ENCODE data around the gene OXCT2.
"Not testable (repeated sequence)": the region's sequence is repeated elsewhere in the genome, so short reads cannot be mapped to it uniquely, and the experiment has no call there.

OXCT2 gene

DNA sequence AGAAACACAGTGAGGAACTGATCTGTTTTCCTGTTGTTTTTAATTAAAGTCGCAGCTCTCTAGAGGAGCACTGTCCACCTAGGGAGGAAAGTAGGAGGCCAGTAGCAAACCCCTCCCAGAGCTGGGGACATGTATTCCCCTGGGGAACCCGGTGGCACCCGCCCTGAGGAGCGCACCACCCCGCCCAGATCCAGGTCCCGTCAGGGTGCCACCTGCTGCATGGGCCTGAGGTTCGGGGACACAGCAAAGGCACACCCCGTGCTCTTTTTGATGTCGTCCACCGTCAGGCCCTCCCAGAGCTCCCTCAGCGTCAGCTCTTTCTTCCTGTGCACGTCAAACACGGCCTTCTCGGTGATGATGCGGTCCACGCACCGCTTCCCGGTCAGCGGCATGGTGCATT is 1.6 kb downstream of the OXCT2 start:
- H3K79me2 ChIP-seq (ENCODE audit: low read length); H2AFZ ChIP-seq (ENCODE audit: low read length); H3K4me3 ChIP-seq (ENCODE audit: low read length); H3K9me3 ChIP-seq (replicated peaks; ENCODE audit: insufficient read depth, low read length); H4K20me1 ChIP-seq (ENCODE audit: insufficient read depth, low read length); H3K27ac ChIP-seq (ENCODE audit: low read length); H3K36me3 ChIP-seq (replicated peaks; ENCODE audit: insufficient read depth, low read length); H3K4me2 ChIP-seq (ENCODE audit: low read depth, low read length); H3K27me3 ChIP-seq (replicated peaks; ENCODE audit: insufficient read depth, low read length); H3K4me1 ChIP-seq (ENCODE audit: low read length); H3K9ac ChIP-seq (ENCODE audit: low read length); H3F3A ChIP-seq (ENCODE audit: insufficient read depth, low read length); H3K9me2 ChIP-seq (replicated peaks; ENCODE audit: insufficient read depth, low read length); DNase-seq: not testable (repeated sequence)

- H3F3A ChIP-seq (ENCODE audit: insufficient read depth, low read length); H3K27me3 ChIP-seq (replicated peaks; ENCODE audit: insufficient read depth, low read length); H3K79me2 ChIP-seq (ENCODE audit: low read length); H3K4me3 ChIP-seq (ENCODE audit: low read length); H2AFZ ChIP-seq (ENCODE audit: low read length); H3K4me1 ChIP-seq (ENCODE audit: low read length); DNase-seq; H3K27ac ChIP-seq (ENCODE audit: low read length); H3K9ac ChIP-seq (ENCODE audit: low read length); H3K9me2 ChIP-seq (replicated peaks; ENCODE audit: insufficient read depth, low read length); H3K9me3 ChIP-seq (replicated peaks; ENCODE audit: insufficient read depth, low read length); H4K20me1 ChIP-seq (ENCODE audit: insufficient read depth, low read length); H3K36me3 ChIP-seq (replicated peaks; ENCODE audit: insufficient read depth, low read length); H3K4me2 ChIP-seq (ENCODE audit: low read depth, low read length): not testable (repeated sequence)
Measured at GRCh38 chr1:39766466-39766865, 4.7 kb downstream of the OXCT2 start.

- H3K4me1 ChIP-seq (ENCODE audit: low read length); H3K9me2 ChIP-seq (replicated peaks; ENCODE audit: insufficient read depth, low read length); H3K27ac ChIP-seq (ENCODE audit: low read length); H3K9ac ChIP-seq (ENCODE audit: low read length); H4K20me1 ChIP-seq (ENCODE audit: insufficient read depth, low read length); H3K9me3 ChIP-seq (replicated peaks; ENCODE audit: insufficient read depth, low read length); H3K4me2 ChIP-seq (ENCODE audit: low read depth, low read length); H3K27me3 ChIP-seq (replicated peaks; ENCODE audit: insufficient read depth, low read length); H2AFZ ChIP-seq (ENCODE audit: low read length); H3K79me2 ChIP-seq (ENCODE audit: low read length); H3K36me3 ChIP-seq (replicated peaks; ENCODE audit: insufficient read depth, low read length); H3F3A ChIP-seq (ENCODE audit: insufficient read depth, low read length); H3K4me3 ChIP-seq (ENCODE audit: low read length); DNase-seq: not testable (repeated sequence)
Measured at GRCh38 chr1:39764512-39764911, 6.6 kb downstream of the OXCT2 start.

GRCh38 chr1:39763619-39764374 is 7.4 kb downstream of the OXCT2 start:
- H3K79me2 ChIP-seq (ENCODE audit: low read length); H3K36me3 ChIP-seq (replicated peaks; ENCODE audit: insufficient read depth, low read length); H3K9me2 ChIP-seq (replicated peaks; ENCODE audit: insufficient read depth, low read length); H2AFZ ChIP-seq (ENCODE audit: low read length); H3K27ac ChIP-seq (ENCODE audit: low read length); H3K4me3 ChIP-seq (ENCODE audit: low read length); H3K4me1 ChIP-seq (ENCODE audit: low read length); H3K9ac ChIP-seq (ENCODE audit: low read length); H3K27me3 ChIP-seq (replicated peaks; ENCODE audit: insufficient read depth, low read length); H3K9me3 ChIP-seq (replicated peaks; ENCODE audit: insufficient read depth, low read length); H3F3A ChIP-seq (ENCODE audit: insufficient read depth, low read length); H4K20me1 ChIP-seq (ENCODE audit: insufficient read depth, low read length); H3K4me2 ChIP-seq (ENCODE audit: low read depth, low read length): not testable (repeated sequence)
- peak; percentile 21 for DNase-seq

- peaks cover 3% of the 10 kb centered on the region; the same call in 1 of the 2 replicates for H3K36me3 ChIP-seq (replicated peaks; ENCODE audit: insufficient read depth, low read length)
- H3K27ac ChIP-seq (ENCODE audit: low read length), result no peak overlapping the region
- no peaks in the 10 kb centered on the region for H3F3A ChIP-seq (ENCODE audit: insufficient read depth, low read length)
- no peak overlapping the region for H3K4me3 ChIP-seq (ENCODE audit: low read length)
- no peaks in the 10 kb centered on the region for H3K9me3 ChIP-seq (replicated peaks; ENCODE audit: insufficient read depth, low read length)
- no peaks in the 10 kb centered on the region for H3K79me2 ChIP-seq (ENCODE audit: low read length)
- no peaks in the 10 kb centered on the region for H3K9me2 ChIP-seq (replicated peaks; ENCODE audit: insufficient read depth, low read length)
- no peak for DNase-seq
- no peak for TF ChIP-seq EZH2phosphoT487 (IDR thresholded peaks at IDR 0.05; ENCODE audit: low read length)
- TF ChIP-seq, protein P1, sequence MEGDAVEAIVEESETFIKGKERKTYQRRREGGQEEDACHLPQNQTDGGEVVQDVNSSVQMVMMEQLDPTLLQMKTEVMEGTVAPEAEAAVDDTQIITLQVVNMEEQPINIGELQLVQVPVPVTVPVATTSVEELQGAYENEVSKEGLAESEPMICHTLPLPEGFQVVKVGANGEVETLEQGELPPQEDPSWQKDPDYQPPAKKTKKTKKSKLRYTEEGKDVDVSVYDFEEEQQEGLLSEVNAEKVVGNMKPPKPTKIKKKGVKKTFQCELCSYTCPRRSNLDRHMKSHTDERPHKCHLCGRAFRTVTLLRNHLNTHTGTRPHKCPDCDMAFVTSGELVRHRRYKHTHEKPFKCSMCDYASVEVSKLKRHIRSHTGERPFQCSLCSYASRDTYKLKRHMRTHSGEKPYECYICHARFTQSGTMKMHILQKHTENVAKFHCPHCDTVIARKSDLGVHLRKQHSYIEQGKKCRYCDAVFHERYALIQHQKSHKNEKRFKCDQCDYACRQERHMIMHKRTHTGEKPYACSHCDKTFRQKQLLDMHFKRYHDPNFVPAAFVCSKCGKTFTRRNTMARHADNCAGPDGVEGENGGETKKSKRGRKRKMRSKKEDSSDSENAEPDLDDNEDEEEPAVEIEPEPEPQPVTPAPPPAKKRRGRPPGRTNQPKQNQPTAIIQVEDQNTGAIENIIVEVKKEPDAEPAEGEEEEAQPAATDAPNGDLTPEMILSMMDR (IDR thresholded peaks at IDR 0.05; ENCODE audit: low read length), result no peak
- no peak for TF ChIP-seq EZH2 (optimal IDR thresholded peaks at IDR 0.05; ENCODE audit: low read depth, low read length)
- no peak overlapping the region for H2AFZ ChIP-seq (ENCODE audit: low read length)
- H3K4me2 ChIP-seq (ENCODE audit: low read depth, low read length), result no peak overlapping the region
- H3K4me1 ChIP-seq (ENCODE audit: low read length), result no peaks in the 10 kb centered on the region
- H3K9ac ChIP-seq (ENCODE audit: low read length), result no peak overlapping the region
- H4K20me1 ChIP-seq (ENCODE audit: insufficient read depth, low read length), result no peaks in the 10 kb centered on the region
- H3K27me3 ChIP-seq (replicated peaks; ENCODE audit: insufficient read depth, low read length), result no peaks in the 10 kb centered on the region
Measured at GRCh38 chr1:39762550-39763540, 8.3 kb downstream of the OXCT2 start.
